22Rv1 (cell line): ENCODE measurements around the gene CENPV.

Experiments used
- CTCF ChIP-seq: fragments of 450-650 bp; IDR thresholded peaks from 2 replicates; pipeline ENCODE4 v1.5.1; 2017; ENCODE audit warnings: mild to moderate bottlenecking
- ZFX ChIP-seq: fragments of 450-650 bp; IDR thresholded peaks from 2 replicates; pipeline ENCODE4 v1.6.1; 2017; ENCODE audit warnings: antibody characterized with exemption, borderline replicate concordance

DNA sequence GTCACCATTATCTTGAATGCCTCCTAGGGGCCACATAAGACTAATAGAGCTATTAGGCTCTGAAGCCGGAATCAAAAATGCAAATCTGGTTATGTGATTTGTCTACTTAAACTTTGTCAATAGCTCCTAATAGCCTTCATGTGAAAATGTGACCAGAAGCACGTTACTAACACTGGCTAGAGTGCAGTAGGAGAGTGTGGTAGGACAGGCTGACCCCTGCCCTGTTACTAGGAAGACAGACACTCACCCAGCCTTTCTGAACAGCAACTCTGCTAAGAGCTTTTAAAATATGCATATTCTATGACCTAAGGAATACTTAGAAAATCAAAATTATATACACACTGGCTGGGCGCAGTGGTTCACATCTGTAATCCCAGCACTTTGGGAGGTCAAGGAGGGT, 26.3 kb downstream of the CENPV start:
- TF ChIP-seq CTCF: no peak
- TF ChIP-seq ZFX: no peak
